Progenitor cell of endocrine pancreas (in vitro differentiated cells): ENCODE measurements around the gene NGFR. TPM values are rescaled to one million over a fixed set of nuclear protein-coding genes. Genes with fewer than 3 reads are reported as not detected.
A peak's percentile ranks its signal among the peaks of the same experiment; 100 is the strongest.

Experiments used
- DNase-seq: peaks from one replicate; pipeline ENCODE4 v3.0.0; 2021; ENCODE audit warnings: low spot score; ENCODE audit not compliant: unreplicated experiment
- H3K27ac Mint-ChIP-seq: 2 replicates; pipeline ENCODE4 v1.8.0; 2021; ENCODE audit warnings: mild to moderate bottlenecking, moderate library complexity, mixed read lengths
- H3K27me3 Mint-ChIP-seq: 2 replicates; pipeline ENCODE4 v1.8.0; 2021; ENCODE audit warnings: mixed read lengths
- H3K36me3 Mint-ChIP-seq: 2 replicates; pipeline ENCODE4 v1.8.0; 2022; ENCODE audit warnings: mixed read lengths; ENCODE audit not compliant: insufficient read depth
- H3K4me1 Mint-ChIP-seq: 2 replicates; pipeline ENCODE4 v1.8.0; 2021; ENCODE audit warnings: low read depth, mixed read lengths
- H3K4me3 Mint-ChIP-seq: 2 replicates; pipeline ENCODE4 v1.8.0; 2021; ENCODE audit warnings: low read depth, mild to moderate bottlenecking, moderate library complexity, mixed read lengths
- H3K9me3 Mint-ChIP-seq: 2 replicates; pipeline ENCODE4 v1.8.0; 2021; ENCODE audit warnings: low read depth, mixed read lengths
- long read RNA-seq: library from polyadenylated mRNA; unstranded; transcript quantifications from one replicate; pipeline ENCODE4 v2.0.0, GENCODE V29; 2020
- total RNA-seq: library from RNA; stranded (reverse); gene quantifications from 2 replicates; pipeline ENCODE4 v1.2.1, GENCODE V29; 2021
- TF ChIP-seq, protein P1 (sequence below): fragments of 200-600 bp; sonication (generic); IDR thresholded peaks from one replicate; pipeline ENCODE4 v1.5.0; 2021; ENCODE audit warnings: antibody characterized with exemption, mild to moderate bottlenecking; ENCODE audit not compliant: unreplicated experiment

The NGFR gene
- 2.7 and 6.2 TPM in 2 replicates for total RNA-seq
- long read RNA-seq, result 0 reads

- Mint-ChIP-seq H3K27me3 (peaks cover 84% of the 10 kb centered on the region), H3K27ac (no peak within 1 kb of the TSS), H3K9me3 (no peaks in the 10 kb centered on the region), H3K4me1 (peaks cover 6% of the 10 kb centered on the region), H3K4me3 (peak within 1 kb of the TSS; percentile 49), H3K36me3 (no peaks in the 10 kb centered on the region)
- no peak for DNase-seq
- TF ChIP-seq, protein P1, sequence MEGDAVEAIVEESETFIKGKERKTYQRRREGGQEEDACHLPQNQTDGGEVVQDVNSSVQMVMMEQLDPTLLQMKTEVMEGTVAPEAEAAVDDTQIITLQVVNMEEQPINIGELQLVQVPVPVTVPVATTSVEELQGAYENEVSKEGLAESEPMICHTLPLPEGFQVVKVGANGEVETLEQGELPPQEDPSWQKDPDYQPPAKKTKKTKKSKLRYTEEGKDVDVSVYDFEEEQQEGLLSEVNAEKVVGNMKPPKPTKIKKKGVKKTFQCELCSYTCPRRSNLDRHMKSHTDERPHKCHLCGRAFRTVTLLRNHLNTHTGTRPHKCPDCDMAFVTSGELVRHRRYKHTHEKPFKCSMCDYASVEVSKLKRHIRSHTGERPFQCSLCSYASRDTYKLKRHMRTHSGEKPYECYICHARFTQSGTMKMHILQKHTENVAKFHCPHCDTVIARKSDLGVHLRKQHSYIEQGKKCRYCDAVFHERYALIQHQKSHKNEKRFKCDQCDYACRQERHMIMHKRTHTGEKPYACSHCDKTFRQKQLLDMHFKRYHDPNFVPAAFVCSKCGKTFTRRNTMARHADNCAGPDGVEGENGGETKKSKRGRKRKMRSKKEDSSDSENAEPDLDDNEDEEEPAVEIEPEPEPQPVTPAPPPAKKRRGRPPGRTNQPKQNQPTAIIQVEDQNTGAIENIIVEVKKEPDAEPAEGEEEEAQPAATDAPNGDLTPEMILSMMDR, result peak; percentile 4
Observed at GRCh38 chr17:49494986-49495841, at the start of gene NGFR. Gene NGFR (plus strand): TSS chr17:49495293. CDS start chr17:49495418, 125 bp downstream.

DNA sequence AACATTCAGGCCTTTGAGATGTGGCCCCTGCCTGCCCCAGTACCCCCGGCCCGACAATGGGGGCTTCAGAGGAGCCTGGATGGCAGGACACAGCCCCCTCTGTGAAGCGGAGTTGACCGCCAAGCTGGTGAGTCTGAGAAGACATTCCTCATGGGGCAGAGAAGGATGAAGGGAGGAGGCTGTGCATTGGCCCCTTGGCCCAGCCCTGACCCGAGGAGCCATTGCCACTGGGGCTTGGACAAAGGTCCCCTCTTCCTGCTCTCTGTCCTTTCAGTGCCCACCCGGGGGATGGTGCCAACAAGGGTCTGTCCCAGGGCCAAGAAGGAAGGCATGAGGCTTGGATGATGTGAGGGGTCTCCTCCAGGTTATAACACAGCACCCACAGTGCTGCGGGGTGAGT lies 49.5 kb upstream of the NGFR start:
- Mint-ChIP-seq H3K27ac (no peak overlapping the region), H3K4me1 (no peaks in the 10 kb centered on the region), H3K27me3 (peaks cover 72% of the 10 kb centered on the region), H3K36me3 (no peaks in the 10 kb centered on the region), H3K9me3 (no peaks in the 10 kb centered on the region), H3K4me3 (no peak overlapping the region)
- TF ChIP-seq, protein P1, result no peak
- DNase-seq, result no peak

GRCh38 chr17:49447628-49448302 lies 47.3 kb upstream of the NGFR start:
- H3K9me3 Mint-ChIP-seq, result no peaks in the 10 kb centered on the region
- no peaks in the 10 kb centered on the region for H3K36me3 Mint-ChIP-seq
- H3K4me3 Mint-ChIP-seq, result no peak overlapping the region
- no peak overlapping the region for H3K27ac Mint-ChIP-seq
- no peak for DNase-seq
- TF ChIP-seq, protein P1, result no peak
- H3K27me3 Mint-ChIP-seq, result peaks cover 52% of the 10 kb centered on the region
- no peaks in the 10 kb centered on the region for H3K4me1 Mint-ChIP-seq

DNA sequence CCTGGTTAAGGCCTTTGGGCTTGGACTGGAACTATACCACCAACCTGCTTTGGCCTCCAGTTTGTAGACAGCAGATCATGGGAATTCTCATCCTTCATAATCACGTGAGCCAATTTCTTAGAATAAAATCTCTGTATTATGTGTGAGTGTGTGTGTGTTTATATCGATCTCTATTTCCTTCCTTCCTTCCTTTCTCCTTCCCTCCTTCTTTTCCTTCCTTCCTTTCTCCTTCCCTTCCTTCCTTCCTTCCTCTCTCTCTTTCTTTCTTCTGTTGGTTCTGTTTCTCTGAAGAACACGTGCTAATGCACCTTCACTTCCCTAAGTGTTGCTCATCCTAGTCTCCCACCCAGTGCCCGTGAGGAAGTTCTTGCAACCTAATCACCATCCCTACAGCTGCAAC lies 44.9 kb upstream of the NGFR start:
- H3K36me3 Mint-ChIP-seq, result no peaks in the 10 kb centered on the region
- no peak overlapping the region for H3K4me3 Mint-ChIP-seq
- TF ChIP-seq, protein P1, result no peak

DNA sequence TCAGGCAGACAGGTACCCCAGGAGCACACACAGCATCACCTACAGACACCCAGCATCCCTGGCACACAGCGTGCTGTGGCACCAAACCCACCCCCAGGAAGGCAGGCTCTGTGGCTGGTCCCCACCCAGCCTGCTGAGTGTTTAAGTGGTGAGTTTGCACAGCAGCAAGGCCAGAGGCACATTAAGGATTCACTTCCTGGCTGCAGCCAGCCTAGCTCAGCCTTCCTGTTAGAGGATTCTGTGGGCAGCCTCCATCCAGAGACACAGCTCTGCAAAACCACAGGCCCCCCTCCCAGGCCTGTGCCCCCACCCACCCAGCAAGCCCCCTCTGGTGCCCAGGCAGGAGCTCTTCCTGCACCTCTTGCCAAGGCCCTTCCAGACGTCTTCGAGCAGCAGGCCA lies 44.4 kb upstream of the NGFR start:
- no peak overlapping the region for H3K4me3 Mint-ChIP-seq
- H3K27ac Mint-ChIP-seq, result no peak overlapping the region
- no peaks in the 10 kb centered on the region for H3K9me3 Mint-ChIP-seq
- TF ChIP-seq, protein P1, result no peak
- no peaks in the 10 kb centered on the region for H3K4me1 Mint-ChIP-seq
- no peaks in the 10 kb centered on the region for H3K36me3 Mint-ChIP-seq
- no peak for DNase-seq
- peaks cover 49% of the 10 kb centered on the region for H3K27me3 Mint-ChIP-seq

More for the DNA sequence above, 44.9 kb upstream of the NGFR start:
- Mint-ChIP-seq H3K4me1 (no peaks in the 10 kb centered on the region), H3K9me3 (no peaks in the 10 kb centered on the region), H3K27ac (no peak overlapping the region), H3K27me3 (peaks cover 52% of the 10 kb centered on the region)
- no peak for DNase-seq
